Measurements from ENCODE around the gene GBE1.

The GBE1 gene

GRCh38 chr3:81723732-81724313, 37.6 kb downstream of the GBE1 start:
- no peaks in the 10 kb centered on the region for H3K4me1 ChIP-seq (ENCODE audit: low read length)
- no peaks in the 10 kb centered on the region for H3K79me2 ChIP-seq (ENCODE audit: low read length)
- TF ChIP-seq EZH2phosphoT487 (IDR thresholded peaks at IDR 0.05; ENCODE audit: low read length) (no peak), EZH2 (optimal IDR thresholded peaks at IDR 0.05; ENCODE audit: low read depth, low read length) (no peak), CTCF (IDR thresholded peaks at IDR 0.05; ENCODE audit: low read length) (no peak)
- H3K27ac ChIP-seq (ENCODE audit: low read length), result no peak overlapping the region
- no peak overlapping the region for H3K4me3 ChIP-seq (ENCODE audit: low read length)
- H4K20me1 ChIP-seq (ENCODE audit: insufficient read depth, low read length), result no peaks in the 10 kb centered on the region
- no peaks in the 10 kb centered on the region for H3K9me3 ChIP-seq (replicated peaks; ENCODE audit: insufficient read depth, low read length)
- no peak overlapping the region for H3K4me2 ChIP-seq (ENCODE audit: low read depth, low read length)
- no peaks in the 10 kb centered on the region for H3K9me2 ChIP-seq (replicated peaks; ENCODE audit: insufficient read depth, low read length)
- no peaks in the 10 kb centered on the region for H3K27me3 ChIP-seq (replicated peaks; ENCODE audit: insufficient read depth, low read length)
- DNase-seq, result no peak
- H3K9ac ChIP-seq (ENCODE audit: low read length), result no peak overlapping the region
- H3K36me3 ChIP-seq (replicated peaks; ENCODE audit: insufficient read depth, low read length), result no peaks in the 10 kb centered on the region
- H3F3A ChIP-seq (ENCODE audit: insufficient read depth, low read length), result no peaks in the 10 kb centered on the region
- H2AFZ ChIP-seq (ENCODE audit: low read length), result no peak overlapping the region

- Histone ChIP-seq H3K4me3 (ENCODE audit: low read length) (no peak overlapping the region), H3K9ac (ENCODE audit: low read length) (no peak overlapping the region), H3K9me2 (replicated peaks; ENCODE audit: insufficient read depth, low read length) (no peaks in the 10 kb centered on the region), H3K36me3 (replicated peaks; ENCODE audit: insufficient read depth, low read length) (no peaks in the 10 kb centered on the region), H3K9me3 (replicated peaks; ENCODE audit: insufficient read depth, low read length) (no peaks in the 10 kb centered on the region), H3K27ac (ENCODE audit: low read length) (no peak overlapping the region), H3K4me2 (ENCODE audit: low read depth, low read length) (no peak overlapping the region), H4K20me1 (ENCODE audit: insufficient read depth, low read length) (no peaks in the 10 kb centered on the region), H3F3A (ENCODE audit: insufficient read depth, low read length) (no peaks in the 10 kb centered on the region), H3K4me1 (ENCODE audit: low read length) (no peaks in the 10 kb centered on the region), H2AFZ (ENCODE audit: low read length) (no peak overlapping the region), H3K27me3 (replicated peaks; ENCODE audit: insufficient read depth, low read length) (no peaks in the 10 kb centered on the region), H3K79me2 (ENCODE audit: low read length) (no peaks in the 10 kb centered on the region)
- TF ChIP-seq EZH2 (optimal IDR thresholded peaks at IDR 0.05; ENCODE audit: low read depth, low read length), result no peak
- TF ChIP-seq EZH2phosphoT487 (IDR thresholded peaks at IDR 0.05; ENCODE audit: low read length), result no peak
- TF ChIP-seq CTCF (IDR thresholded peaks at IDR 0.05; ENCODE audit: low read length), result no peak
- no peak for DNase-seq
These were observed 43.1 kb downstream of the GBE1 start for GRCh38 chr3:81718311-81718710.

GRCh38 chr3:81716870-81717509, 44.5 kb downstream of the GBE1 start:
- Histone ChIP-seq H4K20me1 (ENCODE audit: insufficient read depth, low read length) (no peaks in the 10 kb centered on the region), H3K27me3 (replicated peaks; ENCODE audit: insufficient read depth, low read length) (no peaks in the 10 kb centered on the region), H3K4me2 (ENCODE audit: low read depth, low read length) (no peak overlapping the region), H3K4me3 (ENCODE audit: low read length) (no peak overlapping the region), H3K9me2 (replicated peaks; ENCODE audit: insufficient read depth, low read length) (no peaks in the 10 kb centered on the region), H2AFZ (ENCODE audit: low read length) (no peak overlapping the region), H3K9me3 (replicated peaks; ENCODE audit: insufficient read depth, low read length) (no peaks in the 10 kb centered on the region), H3K27ac (ENCODE audit: low read length) (no peak overlapping the region), H3K4me1 (ENCODE audit: low read length) (no peaks in the 10 kb centered on the region), H3F3A (ENCODE audit: insufficient read depth, low read length) (no peaks in the 10 kb centered on the region), H3K9ac (ENCODE audit: low read length) (no peak overlapping the region), H3K36me3 (replicated peaks; ENCODE audit: insufficient read depth, low read length) (no peaks in the 10 kb centered on the region), H3K79me2 (ENCODE audit: low read length) (no peaks in the 10 kb centered on the region)
- TF ChIP-seq CTCF (IDR thresholded peaks at IDR 0.05; ENCODE audit: low read length) (no peak), EZH2 (optimal IDR thresholded peaks at IDR 0.05; ENCODE audit: low read depth, low read length) (no peak), EZH2phosphoT487 (IDR thresholded peaks at IDR 0.05; ENCODE audit: low read length) (no peak)
- DNase-seq, result no peak

Measured in MM.1S (cell line).